NCI-H2107 (cell line): Measurements from ENCODE around the gene FILIP1.

ENCODE experiments used
- DNase-seq: peaks from one replicate; lab custom pipeline; 2025; lab: John Stamatoyannopoulos, UW

Gene FILIP1

DNA sequence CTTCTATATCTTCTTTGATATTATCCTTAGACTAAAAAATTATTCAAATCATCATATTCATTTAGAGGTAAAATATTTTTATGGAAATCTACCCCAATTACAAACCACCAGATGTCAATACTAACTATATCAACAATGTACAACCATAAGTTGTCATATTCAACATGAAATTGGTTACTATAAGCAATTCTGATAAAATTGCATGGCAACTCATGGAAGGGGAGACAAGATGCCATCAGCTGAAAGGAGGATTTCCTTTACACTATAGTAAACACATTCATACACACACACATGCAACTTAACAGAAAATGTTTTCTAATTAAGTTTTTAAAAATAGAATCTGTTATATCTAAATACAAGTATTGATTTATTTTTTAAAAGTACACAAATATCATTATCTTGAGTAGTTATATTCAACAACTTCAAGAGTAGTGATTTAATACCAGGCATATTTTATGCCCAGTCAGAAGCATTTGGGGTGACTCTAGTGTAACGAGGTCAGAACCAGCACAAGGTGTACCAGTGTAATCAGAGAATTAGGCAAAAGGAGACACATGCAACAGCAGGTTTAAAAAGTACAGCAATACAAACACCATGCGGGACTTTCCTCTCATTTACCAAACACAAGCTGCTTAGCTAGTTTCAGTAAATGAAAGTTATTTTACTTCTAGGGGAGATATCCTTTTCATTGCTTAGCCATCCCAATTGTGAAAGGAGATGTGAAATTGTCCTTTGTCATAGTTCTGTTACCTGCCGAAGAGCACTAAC, 1.0 kb downstream of the FILIP1 start:
- DNase-seq: no peak

DNA sequence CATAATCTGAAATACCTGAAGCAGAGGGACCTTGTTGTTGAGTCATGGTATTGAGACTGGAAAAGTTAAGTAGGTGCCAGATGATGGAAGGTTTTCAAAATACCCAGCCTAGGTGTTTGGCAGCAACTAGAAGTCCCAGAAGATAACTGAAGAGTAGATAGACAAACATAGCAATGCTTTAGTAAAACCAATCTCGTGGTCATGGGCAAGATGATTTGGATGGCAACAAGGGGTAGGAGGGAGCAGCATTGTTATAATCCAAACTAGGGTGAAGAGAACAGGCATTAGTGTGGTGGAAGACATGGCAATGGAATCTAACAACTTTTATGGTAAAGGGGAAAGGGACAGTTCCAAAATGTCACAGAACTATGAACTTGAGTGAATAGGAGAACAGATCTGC, 2.3 kb downstream of the FILIP1 start:
- no peak for DNase-seq

DNA sequence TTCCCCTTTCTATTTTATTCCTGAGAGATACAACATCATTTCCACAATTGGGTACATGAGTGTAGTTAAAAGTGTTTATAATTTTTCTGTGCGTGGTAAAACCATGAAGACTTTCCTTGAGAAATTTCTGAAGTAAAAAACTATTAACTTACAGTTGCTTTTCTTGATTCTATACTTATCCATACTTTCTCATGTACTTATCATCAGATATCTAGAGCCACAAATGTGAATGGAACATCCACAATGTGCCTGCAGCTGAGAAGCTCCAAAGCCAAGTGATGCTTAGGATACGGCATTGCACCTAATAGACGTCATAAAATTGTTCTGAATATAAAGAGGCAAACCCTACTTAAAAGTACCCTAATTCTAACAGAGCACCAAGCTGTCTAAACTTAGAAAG, 2.9 kb downstream of the FILIP1 start:
- DNase-seq: no peak

DNA sequence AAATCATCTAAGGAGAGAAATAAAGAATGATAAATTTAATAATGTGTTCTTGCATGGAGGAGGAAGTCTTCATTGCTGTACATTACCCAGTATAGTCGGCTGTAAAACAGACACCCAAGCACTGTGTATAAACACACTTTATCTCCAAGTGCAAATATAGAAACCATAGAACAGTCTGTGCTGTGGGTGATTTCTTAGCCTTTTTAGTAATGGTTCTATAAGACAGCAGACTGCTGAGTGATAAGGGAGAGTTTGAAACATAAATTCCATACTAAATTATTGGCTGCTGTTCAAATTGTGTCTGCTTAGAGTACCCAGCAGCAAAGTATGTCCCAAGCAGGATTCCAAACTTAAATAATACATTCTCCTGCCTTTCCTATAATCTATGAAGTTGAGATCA, 4.6 kb downstream of the FILIP1 start:
- no peak for DNase-seq

DNA sequence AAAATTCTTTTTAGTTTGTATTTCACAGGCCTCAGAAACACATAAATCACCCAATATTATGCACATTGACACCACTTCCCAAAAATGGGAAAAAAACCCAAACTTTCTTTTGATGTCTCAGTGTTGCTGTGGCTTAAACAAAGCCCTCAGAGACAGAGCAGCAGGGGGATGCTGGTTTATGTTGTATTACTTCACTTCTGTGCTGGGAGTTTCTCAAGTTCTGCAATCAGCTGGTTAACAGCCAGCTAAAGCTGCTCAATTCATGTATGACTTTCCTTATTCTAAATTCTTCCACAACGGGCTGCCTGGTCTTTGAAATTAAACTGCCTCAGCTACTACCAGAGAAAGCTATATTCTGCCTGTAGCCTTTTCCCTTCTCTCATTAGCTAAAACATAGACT, 5.6 kb downstream of the FILIP1 start:
- DNase-seq: no peak

DNA sequence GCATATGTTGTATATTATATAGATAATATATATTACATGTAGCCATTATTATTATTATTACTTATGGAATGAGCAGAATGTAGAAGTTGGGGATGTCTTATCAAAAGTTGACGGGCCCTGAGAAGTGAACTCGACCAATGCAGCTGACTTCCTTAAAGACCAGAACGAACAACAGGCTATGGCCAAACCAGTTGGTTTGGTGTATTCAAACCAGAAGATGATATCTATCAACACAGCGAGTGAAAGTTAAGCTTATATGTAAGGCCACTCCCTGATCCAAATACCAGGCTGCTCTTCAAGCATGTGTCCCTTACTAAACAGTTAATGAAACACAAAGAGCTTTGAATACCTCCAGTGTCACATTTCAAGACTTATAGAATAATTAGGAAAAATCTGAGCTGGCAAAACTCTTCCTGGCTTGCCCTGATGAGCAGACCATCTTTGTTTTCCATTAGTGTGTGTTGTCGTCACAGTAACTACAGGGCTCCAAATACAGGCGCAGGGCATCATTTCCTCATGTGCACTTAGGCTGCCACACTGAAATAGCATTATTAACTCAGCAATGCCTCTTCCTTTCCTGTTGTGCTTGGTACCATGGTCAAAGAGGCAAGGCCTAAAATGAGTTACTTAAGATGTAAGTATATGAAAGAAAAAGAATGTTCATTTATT, 6.6 kb downstream of the FILIP1 start:
- no peak for DNase-seq

DNA sequence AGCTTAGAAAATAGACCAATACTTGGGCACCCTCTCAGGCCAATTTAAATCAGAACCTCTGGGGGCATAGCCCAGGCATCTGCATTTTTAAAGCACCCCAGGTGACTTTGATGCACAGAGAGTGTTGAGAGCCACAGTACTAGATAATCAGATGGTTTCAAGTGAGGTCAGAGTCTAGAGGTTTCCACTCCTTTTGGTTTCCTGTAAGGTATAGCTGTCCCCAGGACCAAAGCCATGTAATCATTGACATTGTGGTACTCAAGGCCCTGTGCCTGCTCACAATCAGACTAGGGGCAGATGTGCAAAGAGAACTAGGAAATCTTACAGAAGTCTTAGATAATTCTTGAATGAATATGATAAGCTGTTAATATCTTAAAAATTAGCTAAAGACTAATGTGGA, 9.1 kb downstream of the FILIP1 start:
- no peak for DNase-seq

DNA sequence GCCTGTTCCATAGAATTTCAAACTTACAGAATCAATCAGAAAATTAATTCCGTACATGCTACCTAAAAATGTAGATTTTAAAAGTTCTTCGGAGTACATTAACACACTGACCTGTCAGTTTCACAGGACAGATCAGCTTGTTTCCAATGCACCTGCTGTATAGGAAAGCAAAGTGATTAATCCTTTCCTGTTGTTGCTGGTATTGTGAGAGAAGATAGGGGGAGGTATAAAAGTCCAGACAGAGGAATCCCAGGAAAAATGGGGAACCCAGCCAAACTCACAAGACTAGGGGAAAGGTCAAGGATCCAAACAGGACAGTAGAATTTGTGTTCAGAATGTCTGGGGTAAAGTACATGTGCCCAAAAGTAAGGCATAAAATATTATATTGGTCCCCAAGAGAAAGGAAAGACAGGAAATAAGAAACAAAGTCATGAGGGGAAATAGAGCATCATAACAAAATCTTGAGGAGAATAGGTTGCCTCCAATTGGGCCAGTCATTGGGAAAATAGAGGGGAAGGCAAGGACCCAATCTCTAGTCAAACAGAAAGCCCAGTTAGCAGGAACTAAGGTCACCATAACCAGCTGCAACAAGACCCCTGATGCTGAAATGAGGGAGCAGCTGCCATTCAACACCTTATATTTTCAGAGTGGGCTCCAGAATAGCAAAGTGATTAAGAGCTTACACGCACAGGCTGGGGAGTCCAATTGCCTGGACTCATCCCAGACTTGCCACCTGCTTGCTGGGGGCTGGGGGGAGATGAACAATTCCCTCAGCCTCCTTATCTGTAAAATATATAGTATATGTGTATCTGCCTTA, 10.3 kb downstream of the FILIP1 start:
- DNase-seq: no peak

DNA sequence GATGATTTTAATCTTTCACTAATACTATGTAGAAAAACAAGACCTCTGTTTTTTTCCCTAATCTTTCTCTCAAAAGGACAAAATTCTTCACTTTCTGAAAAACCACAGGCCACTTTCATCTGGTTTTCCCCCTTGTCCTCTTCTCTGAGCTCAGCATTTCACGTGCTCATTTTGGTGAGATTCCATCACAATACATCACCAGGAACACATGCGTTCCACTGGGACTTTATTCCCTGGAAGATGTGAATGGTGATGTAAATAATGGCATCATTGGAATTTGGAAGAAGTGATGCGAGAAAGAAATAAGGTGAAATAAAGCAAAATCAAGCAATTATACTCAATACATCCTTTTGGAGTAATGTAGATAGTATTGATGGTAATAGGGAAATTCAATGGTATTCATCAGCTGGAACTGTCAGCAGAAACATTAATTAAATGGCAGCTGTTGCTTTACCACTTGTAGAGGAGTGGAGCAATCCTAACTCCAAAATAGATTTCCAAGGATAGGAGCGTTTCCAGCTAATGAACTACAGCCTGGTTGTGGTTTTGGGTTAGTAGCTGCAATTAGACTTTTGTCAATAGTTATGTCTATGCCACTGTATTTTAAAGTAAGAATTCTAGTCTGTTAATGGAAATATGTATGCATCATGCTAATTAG, 11.5 kb downstream of the FILIP1 start:
- no peak for DNase-seq

DNA sequence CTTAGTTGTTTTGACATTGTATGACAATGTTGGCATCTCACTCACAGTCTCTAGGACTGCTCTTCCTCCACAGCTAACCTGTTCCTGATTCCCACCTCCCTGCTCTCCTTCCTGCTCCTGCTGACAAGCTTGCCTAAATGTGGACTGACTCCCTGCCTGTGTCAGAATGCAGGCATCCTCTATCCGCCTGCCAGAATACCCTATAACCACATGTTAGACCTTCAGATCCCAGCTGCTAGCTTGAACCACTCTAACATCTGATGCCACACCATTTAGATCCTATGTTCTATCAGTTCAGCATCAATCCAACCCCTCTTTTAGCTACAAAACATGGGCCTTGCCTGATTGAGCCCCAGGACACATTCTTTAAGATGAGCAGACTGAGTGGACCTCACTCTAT, 12.2 kb downstream of the FILIP1 start:
- DNase-seq: no peak

DNA sequence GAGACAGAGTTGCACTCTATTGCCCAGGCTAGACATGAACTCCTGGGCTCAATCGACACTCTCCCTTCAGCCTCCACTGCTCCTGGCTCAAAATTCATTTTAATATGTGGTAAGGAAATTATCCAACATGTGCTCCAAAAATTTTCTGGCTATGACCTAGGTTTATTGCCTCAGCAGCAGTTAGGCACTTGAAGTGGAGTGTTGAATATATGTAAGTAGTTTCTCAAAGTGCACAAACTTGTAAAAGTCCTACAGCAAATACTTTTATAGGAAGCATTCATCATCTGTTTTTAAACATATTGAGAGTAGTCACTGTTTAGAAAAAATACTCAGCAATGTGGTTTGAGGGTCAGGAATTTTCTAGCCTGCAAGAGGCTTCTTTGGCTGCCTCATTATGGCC, 13.2 kb downstream of the FILIP1 start:
- DNase-seq: no peak

DNA sequence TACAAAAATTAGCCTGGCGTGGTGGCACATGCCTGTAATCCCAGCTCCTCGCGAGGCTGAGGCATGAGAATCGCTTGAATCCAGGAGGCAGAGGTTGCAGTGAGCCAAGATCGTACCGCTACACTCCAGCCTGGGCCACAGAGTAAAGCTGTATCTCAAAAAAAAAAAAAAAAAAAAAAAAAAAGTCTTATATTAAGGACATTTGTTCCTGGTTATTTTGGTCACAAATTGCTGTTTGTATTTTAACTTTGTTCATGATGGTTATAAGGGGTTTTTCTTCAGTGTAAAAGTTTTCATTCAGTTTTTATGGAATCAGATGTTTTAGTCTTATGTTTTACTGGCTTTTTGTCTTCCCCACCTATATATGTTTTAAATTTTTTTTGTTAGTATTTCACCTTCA, 13.9 kb downstream of the FILIP1 start:
- no peak for DNase-seq

DNA sequence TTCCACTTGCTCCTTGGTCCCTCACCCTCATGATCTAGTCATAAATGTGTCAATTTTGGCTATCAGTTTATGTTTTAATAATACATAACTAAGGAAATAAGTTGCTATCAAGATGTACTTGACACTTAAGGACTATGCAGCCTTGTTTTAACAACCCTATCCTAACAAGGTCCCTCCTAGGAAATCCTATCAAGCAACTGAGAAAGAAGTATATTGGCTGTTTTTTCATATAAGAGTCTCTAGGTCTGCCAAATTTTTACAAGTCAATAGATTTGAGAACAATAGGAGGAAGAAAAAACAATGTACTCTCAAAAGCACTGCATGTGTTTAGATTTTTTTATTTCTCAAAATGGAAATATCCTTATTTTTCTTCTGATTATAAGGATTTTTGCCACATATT, 14.7 kb downstream of the FILIP1 start:
- no peak for DNase-seq

DNA sequence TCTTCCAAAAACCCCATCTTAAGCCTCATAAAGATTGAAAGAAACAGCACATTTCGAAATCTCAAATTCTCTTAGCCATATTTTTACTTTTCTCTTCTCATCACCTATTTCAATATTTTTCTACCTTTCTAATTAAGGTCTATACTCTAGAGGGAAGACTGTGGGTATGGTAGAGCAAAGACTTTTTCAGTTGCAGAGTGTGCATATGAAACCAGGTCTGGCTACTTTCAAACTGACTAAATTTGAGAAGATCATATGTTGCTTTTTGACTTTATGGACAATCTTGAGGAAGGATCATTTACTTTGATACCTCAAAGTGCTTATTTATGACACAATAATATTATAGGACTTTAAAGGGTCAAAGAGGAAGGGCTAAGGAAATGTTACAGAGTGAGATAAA, 20.7 kb downstream of the FILIP1 start:
- no peak for DNase-seq

DNA sequence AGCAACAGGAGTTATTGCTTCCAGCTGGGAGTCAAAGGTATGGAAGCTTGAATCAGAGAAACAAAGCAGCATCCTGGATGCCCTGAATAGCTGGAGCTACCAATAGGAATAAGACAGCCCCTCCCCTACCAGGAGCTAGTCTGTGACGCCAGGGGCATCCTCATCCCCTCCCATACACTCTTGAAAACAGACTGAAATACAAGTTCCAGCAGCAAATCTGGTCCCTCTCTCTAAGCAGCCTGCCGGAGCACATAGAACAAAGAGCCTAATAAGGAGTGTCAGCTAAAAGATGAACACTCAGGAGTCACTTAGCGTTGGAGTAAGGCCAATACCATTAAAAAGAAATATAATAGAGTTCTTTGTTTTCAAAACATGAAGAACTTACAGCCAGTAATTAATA, 25.6 kb downstream of the FILIP1 start:
- no peak for DNase-seq

DNA sequence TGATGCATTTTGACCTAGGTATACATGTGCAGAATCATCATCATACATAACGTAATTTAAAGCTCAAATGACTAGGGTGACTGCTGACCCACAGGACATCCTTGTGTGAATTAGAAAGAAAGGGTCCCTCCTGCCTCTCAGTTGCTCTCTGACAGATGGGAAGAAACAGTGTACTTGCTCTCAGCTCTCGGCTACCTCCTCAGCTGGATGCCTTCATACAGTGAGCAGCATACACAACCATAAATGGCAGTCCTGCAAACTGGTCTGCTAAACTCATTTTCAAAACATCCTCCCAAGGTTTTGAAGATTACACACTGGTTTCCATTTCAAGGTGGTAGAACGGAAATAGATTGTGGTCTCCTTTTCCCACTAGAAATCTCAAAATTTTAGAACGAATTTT, 26.3 kb downstream of the FILIP1 start:
- DNase-seq: no peak

DNA sequence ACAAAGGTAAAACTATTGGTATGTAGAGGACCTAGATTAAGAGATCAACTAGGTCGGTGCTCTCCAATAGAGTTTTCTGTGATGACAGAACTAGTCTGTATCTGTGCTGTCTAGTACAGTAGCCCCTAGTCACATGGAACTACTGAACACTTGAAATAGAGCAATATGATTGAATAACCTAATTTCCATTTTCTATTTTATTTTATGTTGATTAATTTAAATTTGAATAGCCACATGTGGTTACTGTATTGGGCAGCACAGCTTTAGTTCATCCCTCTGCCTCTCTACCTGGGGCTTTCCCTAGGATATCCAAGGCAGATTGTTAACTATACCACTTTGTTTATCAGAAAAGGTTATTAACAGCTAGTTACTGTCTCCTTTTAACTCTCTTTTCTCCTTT, 27.0 kb downstream of the FILIP1 start:
- no peak for DNase-seq

DNA sequence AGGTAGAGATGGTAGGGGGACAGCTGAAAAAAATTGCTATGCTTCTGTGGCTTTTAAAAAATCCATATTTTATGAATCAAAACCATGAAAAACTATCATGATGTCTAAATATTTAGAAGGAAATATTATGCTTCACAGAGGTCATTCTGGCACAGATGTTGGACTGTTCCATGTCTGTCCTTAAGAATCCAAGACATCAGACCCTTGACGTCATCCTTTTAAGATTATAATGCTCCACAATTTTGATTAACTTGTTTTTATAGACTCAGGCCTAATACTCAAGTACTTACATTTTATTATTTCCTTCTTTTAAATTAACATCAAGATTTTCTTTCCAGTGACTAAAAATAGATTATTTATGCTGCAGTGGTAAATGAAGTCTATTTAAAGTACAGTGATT, 29.7 kb downstream of the FILIP1 start:
- DNase-seq: no peak

DNA sequence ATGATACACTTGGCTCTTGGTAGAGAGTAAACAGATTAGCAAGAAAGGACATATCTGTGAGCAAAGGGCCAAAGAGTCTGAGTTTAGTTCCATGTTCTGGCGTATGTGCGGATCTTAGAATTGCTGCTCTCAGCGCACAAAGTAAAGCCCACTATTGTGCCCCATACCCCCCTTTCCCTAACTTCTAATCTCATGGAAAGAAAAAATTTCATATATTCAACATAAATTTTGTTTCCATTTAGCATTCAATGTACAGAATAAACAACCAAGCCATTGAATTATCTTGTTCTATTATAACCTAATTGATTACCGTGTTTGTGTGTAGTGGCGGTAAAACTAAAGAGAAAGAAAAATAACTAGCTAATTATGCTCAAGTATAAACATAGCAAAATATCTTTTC, 30.5 kb downstream of the FILIP1 start:
- DNase-seq: no peak

DNA sequence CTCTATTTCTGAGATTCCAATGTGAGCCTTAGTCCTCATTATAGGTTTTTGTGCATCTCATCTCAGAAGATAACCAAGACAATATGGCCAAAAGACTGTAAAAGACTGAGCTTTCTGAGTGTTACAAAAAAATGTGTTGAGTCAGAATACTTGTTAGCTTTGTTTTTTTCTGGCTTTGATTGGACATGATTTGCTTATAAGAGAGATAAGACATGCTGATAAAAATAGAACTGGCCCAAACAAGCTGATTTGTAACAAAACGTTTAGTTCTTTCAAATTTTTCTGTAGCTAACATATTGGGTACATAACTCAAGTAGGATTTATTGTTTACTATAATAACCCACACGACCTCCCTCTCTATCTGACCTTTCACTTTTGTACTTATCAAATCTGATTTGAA, 32.9 kb downstream of the FILIP1 start:
- DNase-seq: no peak

DNA sequence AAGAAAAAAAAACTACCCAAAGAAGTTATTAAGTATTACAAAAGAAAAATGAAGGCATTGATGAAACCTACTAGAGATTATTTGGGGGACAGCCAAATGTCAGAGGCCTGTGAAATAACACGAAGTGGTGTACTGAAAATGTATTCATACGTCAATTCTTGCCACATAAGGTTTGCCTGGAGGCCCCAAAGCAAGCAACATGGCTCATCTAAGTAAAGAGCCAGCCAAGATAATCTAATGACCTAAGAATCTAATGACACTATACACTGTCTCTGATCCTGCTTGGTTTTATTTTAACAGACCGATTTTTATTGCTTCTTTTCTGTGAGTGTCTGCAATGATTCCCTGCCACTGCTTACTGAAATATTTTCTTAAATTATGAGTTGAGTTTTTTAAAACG, 34.7 kb downstream of the FILIP1 start:
- DNase-seq: no peak

DNA sequence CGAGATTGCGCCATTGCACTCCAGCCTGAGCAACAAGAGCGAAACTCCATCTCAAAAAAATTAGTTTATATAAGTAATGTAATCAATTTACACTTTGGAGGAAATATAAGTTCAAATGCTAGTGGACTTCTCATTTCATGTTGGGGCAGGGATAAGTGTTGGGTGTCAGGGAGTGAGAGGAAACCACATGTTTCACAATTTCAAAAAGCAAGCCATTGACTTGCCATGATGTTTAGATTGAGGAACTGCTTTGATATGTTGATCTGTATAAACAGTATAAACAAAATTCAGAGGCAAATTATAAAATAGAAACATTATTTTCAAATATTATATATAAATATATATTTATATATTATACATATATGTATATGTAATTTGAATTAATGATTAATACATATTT, 42.7 kb downstream of the FILIP1 start:
- DNase-seq: no peak
